Thymus (tissue), 11 donors: ENCODE results near the gene VTA1. TPM values are rescaled to one million over a fixed set of nuclear protein-coding genes. Genes with fewer than 3 reads are reported as not detected.
A peak's percentile ranks its signal among the peaks of the same experiment; 100 is the strongest.
"Not testable (repeated sequence)": the region's sequence is repeated elsewhere in the genome, so short reads cannot be mapped to it uniquely, and the experiment has no call there.

Experiments used
- DNase-seq, 9 donors: peaks; one replicate each; pipeline ENCODE4 v3.0.0-alpha.2; 2013; ENCODE audit warnings: low spot score in 9 of 9, low read depth in 6 of 9, missing footprints in 1 of 9
- H3K27ac ChIP-seq, 2 donors: one replicate each; pipeline ENCODE4 v1.5.1; 2013; ENCODE audit warnings: control low read depth in 1 of 2, low read depth in 1 of 2, low read length in 1 of 2, mild to moderate bottlenecking in 1 of 2, moderate library complexity in 1 of 2
- H3K27me3 ChIP-seq, 2 donors: one replicate each; pipeline ENCODE4 v1.5.1; 2013; ENCODE audit warnings: low read length in 1 of 2; ENCODE audit not compliant: control insufficient read depth in 2 of 2, insufficient read depth in 1 of 2
- H3K36me3 ChIP-seq, 2 donors: one replicate each; pipeline ENCODE4 v1.5.1; 2013; ENCODE audit warnings: low read length in 1 of 2, mild to moderate bottlenecking in 1 of 2, moderate library complexity in 1 of 2; ENCODE audit not compliant: control insufficient read depth in 2 of 2, insufficient read depth in 2 of 2
- H3K4me1 ChIP-seq, 2 donors: one replicate each; pipeline ENCODE4 v1.5.1; 2013; ENCODE audit warnings: low read length in 2 of 2; ENCODE audit not compliant: control insufficient read depth in 2 of 2, insufficient read depth in 2 of 2
- H3K4me3 ChIP-seq, 2 donors: one replicate each; pipeline ENCODE4 v1.5.1; 2013; ENCODE audit warnings: low read length in 2 of 2, control low read depth in 1 of 2, mild to moderate bottlenecking in 1 of 2
- H3K9me3 ChIP-seq, 2 donors: one replicate each; pipeline ENCODE4 v1.5.1; 2013; ENCODE audit warnings: low read length in 1 of 2, mild to moderate bottlenecking in 1 of 2; ENCODE audit not compliant: control insufficient read depth in 2 of 2, insufficient read depth in 1 of 2
- WGBS: extraction: QIAGEN DNeasy Blood & Tissue Kit; methylation state at CpG from one replicate; pipeline ENCODE4 v1.1.7; 2013; 5-methylcytosine and 5-hydroxymethylcytosine counted together
- polyA plus RNA-seq: library from polyadenylated mRNA; stranded (reverse); fragments of 200-250 nt; gene quantifications from one replicate; pipeline ENCODE4 v1.2.3, GENCODE V29; 2013
- total RNA-seq: library from RNA; stranded (reverse); fragments of 120-200 nt; gene quantifications from one replicate; pipeline ENCODE4 v1.2.4, GENCODE V29; 2013
- donor health status: healthy.

VTA1 gene
- total and polyA plus RNA-seq, 2 donors: 35.7 to 57.1 TPM

DNA sequence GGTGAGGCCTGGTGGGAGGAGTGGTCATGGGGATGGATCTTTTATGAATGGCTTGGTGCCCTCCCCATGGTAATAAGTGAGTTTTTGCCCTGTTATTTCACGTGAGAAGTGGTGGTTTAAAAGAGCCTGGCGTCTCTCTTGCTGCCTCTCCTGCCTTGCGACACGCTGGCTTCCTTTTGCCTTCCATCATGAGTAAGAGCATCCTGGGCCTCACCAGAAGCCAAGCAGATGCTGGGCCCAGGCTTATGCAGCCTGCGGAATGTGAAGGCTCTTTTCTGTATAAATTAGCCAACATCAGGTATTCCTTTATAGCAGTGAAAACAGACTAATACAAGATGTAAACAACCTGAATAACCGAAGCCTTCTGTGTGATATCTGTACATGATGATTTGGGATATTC, 27.6 kb downstream of the VTA1 start:
- H3K27me3 ChIP-seq: no peaks in the 10 kb centered on the region
- no peak for DNase-seq
- H3K27ac ChIP-seq: no peak overlapping the region
- no peaks in the 10 kb centered on the region for H3K9me3 ChIP-seq
- 98% methylated on average over 6 of the region's 6 CpGs for WGBS
- H3K4me3 ChIP-seq: no peak overlapping the region
- peaks cover 11 to 40% of the 10 kb centered on the region in 2 donors for H3K36me3 ChIP-seq
- no peaks in the 10 kb centered on the region for H3K4me1 ChIP-seq

DNA sequence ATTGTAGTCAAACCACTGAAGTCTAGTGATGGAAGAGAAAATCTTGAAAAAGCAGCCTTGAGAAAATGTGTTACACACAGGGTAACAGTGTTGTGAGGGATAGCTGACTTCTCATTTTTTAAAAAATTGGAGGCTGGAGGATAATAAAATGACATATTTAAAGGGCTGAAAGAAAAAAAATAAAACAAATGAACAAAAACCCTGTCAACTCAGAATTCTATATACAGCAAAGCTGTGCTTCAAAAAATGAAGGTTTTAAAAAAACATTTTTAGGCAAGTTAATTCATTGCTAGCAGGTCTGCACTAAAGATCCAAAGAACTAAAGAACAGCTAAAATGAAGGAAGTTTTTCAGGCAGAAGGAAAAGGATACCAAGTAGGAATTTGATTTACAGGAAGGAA, 31.1 kb downstream of the VTA1 start:
- no peak for DNase-seq
- Histone ChIP-seq H3K36me3 (peaks cover 7 to 24% of the 10 kb centered on the region in 2 donors), H3K27me3 (no peaks in the 10 kb centered on the region), H3K4me1 (no peaks in the 10 kb centered on the region), H3K27ac (no peak overlapping the region), H3K9me3 (no peaks in the 10 kb centered on the region), H3K4me3 (no peak overlapping the region)

DNA sequence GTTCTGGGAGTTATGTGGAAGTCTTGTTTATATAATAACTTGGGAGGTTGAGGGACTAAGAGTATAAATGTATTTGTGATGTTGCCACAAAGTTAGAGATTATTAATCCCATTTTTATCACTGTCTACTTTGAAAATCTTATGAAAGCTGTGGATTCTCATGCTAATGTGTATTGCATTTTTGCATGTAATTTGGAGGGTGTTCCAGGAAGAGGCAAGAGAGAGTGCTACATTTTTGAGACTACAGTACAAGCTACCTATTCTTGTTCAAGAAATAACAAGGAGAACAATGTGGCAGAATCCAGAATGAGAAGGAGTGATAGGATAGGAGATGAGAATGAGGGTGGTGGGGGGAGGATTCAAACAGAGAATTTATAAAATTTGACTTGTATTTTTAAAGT, 34.9 kb downstream of the VTA1 start:
- no peak overlapping the region for H3K27ac ChIP-seq
- no peaks in the 10 kb centered on the region for H3K4me1 ChIP-seq
- H3K27me3 ChIP-seq: no peaks in the 10 kb centered on the region
- no peaks in the 10 kb centered on the region for H3K9me3 ChIP-seq
- DNase-seq: no peak
- peaks cover 0 to 7% of the 10 kb centered on the region in 2 donors for H3K36me3 ChIP-seq
- no peak overlapping the region for H3K4me3 ChIP-seq

DNA sequence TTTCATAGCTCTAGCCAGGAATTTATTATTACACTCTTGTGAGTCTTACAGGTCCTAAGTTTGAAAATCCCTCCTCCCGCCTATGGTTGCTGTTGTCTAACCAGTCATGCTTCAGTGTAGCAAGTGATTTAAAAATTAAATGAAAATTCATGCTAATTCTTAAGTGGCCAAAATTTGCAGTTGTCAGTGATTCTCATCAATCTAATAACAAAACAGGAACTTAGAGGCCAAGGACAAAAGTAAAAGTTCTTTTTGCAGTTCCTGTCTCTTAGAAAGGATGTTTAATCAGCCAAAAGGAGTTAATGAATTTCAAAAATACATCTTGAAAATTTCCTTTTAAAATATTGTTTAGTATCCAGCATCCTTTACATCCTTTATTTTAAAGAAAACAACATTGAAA, 36.3 kb downstream of the VTA1 start:
- no peak overlapping the region for H3K4me3 ChIP-seq
- no peak overlapping the region for H3K27ac ChIP-seq
- H3K36me3 ChIP-seq: peaks cover 0 to 3% of the 10 kb centered on the region in 2 donors
- 99% methylated on average over 1 of the region's 1 CpG for WGBS
- H3K9me3 ChIP-seq: no peaks in the 10 kb centered on the region
- H3K27me3 ChIP-seq: no peaks in the 10 kb centered on the region
- no peaks in the 10 kb centered on the region for H3K4me1 ChIP-seq
- no peak for DNase-seq

DNA sequence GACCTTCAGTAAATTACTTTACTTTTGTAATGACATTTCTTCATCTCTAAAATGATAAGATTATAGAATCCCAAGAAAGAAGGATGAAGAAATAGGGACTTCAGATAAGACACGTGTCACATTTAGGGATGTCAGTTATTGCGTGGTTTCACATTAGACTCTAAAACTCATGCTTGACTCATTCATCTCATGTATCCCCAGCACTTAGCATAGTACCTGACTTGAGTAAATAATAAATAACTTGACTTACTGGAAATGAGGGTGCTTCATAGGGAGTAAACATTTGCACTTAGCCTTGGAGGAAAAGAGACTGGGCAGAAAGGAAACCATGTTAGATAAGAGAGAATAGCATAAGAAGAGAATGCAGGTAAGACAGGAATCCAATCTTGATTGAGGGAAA, 37.2 kb downstream of the VTA1 start:
- Histone ChIP-seq H3K9me3 (no peaks in the 10 kb centered on the region), H3K4me1 (no peaks in the 10 kb centered on the region), H3K27me3 (no peaks in the 10 kb centered on the region), H3K36me3 (peaks cover 0 to 7% of the 10 kb centered on the region in 2 donors), H3K4me3 (no peak overlapping the region), H3K27ac (no peak overlapping the region)
- WGBS: 98% methylated on average over 2 of the region's 2 CpGs
- no peak for DNase-seq

DNA sequence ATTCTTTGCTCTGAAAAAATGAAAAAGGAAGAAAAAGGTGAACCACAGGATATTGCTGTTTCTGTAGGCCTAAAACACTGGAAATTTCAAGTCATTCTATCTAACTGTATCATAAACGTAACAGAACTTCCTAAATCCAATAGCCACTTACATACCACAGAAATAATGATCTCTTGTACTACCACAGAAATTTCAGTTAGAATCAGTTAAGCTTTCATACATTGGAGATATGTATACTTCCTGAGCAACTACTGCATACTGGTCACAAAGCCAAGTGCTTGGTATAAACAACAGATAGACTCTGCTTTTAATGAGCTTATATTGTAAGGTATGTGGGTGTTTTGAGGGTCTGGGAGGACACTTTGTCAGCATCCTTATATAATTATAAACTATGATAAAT, 38.6 kb downstream of the VTA1 start:
- H3K9me3 ChIP-seq: no peaks in the 10 kb centered on the region
- 99% methylated on average over 1 of the region's 1 CpG for WGBS

DNA sequence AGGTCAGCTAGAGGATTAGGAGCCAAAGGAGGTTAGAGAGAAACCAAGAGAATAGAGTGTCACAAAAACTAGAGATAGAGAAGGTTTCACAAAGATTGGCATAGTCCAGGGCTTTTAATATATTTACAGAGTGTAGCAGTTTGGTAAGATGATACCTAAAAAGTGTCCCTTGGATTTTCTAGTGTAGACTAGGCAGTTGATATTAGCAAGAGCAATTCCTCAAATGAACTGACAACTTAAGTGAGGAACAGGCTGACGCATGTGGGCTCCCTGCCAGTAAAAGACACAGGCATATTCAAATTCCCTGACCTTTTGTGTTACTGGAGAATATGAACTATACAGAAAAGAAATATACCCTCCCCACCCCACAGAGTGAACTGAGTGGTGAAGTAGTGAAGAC, 40.1 kb downstream of the VTA1 start:
- WGBS: 97% methylated on average over 1 of the region's 1 CpG
- Histone ChIP-seq H3K4me3 (no peak overlapping the region), H3K27me3 (no peaks in the 10 kb centered on the region), H3K4me1 (no peaks in the 10 kb centered on the region), H3K27ac (no peak overlapping the region), H3K36me3 (peaks cover 0 to 7% of the 10 kb centered on the region in 2 donors), H3K9me3 (no peaks in the 10 kb centered on the region)
- peak in 1 of 9 donors; percentile 1 for DNase-seq

More for the DNA sequence above, 38.6 kb downstream of the VTA1 start:
- DNase-seq: no peak
- H3K4me3 ChIP-seq: no peak overlapping the region
- peaks cover 0 to 7% of the 10 kb centered on the region in 2 donors for H3K36me3 ChIP-seq
- H3K4me1 ChIP-seq: no peaks in the 10 kb centered on the region
- no peak overlapping the region for H3K27ac ChIP-seq
- no peaks in the 10 kb centered on the region for H3K27me3 ChIP-seq

DNA sequence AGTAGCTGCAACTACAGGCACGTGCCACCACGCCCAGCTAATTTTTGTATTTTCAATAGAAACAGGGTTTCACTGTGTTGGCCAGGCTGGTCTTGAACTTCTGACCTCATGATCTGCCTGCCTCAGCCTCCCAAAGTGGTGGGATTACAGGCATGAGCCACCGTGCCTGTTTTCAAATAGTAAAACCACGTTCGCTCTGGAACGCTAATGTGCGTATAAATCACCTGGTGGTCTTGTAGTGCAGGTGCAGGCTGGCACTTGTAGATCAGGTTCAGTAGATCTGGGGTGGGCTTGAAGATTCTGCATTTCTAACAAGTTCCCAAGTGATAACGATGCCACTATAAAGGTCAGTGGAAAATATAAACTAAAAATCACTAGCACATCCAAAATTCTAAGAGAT, 41.3 kb downstream of the VTA1 start:
- H3K4me1 ChIP-seq, H3K27ac ChIP-seq, H3K4me3 ChIP-seq, H3K9me3 ChIP-seq, H3K36me3 ChIP-seq, H3K27me3 ChIP-seq, DNase-seq: not testable (repeated sequence)
- 96% methylated on average over 8 of the region's 8 CpGs for WGBS

DNA sequence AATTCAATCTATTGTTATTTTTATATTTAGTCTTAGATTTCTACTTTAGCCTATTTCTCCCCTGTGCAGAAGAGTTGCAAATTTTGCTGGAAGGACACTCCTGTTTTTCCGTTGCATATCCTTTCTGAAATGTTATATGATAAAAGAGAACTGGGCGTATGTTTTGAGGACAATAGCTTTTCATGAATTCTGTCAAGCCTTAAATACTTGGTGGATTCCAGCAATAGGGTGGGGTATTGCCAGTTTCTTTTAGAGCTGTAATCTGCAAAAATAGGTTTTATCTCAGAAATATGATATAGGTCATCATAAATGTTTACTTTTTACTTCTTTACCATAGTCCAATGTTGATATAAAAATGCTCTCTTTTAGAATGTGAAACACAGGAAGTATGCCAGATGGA, 42.0 kb downstream of the VTA1 start:
- Histone ChIP-seq H3K4me1 (no peaks in the 10 kb centered on the region), H3K27ac (no peak overlapping the region), H3K9me3 (no peaks in the 10 kb centered on the region), H3K36me3 (peaks cover 0 to 4% of the 10 kb centered on the region in 2 donors), H3K27me3 (no peaks in the 10 kb centered on the region), H3K4me3 (no peak overlapping the region)
- no peak for DNase-seq
- WGBS: 97% methylated on average over 2 of the region's 2 CpGs

DNA sequence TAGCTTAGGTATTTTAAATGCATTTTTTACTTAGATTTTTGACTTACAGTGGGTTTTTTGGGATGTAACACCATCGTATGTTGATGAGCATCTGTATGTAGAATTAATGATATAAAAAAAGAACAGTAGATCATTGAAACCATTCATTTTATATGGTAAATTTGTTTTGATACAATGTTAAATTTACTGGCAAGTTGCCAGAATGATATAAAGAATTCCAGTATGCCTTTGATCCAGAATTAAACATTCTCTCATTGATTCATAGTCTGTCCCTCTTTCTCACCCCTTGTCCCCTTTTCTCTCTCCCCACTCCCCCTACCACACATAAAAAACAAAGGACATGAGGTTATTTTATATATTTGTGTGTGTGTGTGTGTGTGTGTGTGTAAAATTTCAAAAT, 45.3 kb downstream of the VTA1 start:
- Histone ChIP-seq H3K27me3 (no peaks in the 10 kb centered on the region), H3K27ac (no peak overlapping the region), H3K9me3 (no peaks in the 10 kb centered on the region), H3K36me3 (peaks cover 0 to 4% of the 10 kb centered on the region in 2 donors), H3K4me1 (no peaks in the 10 kb centered on the region), H3K4me3 (no peak overlapping the region)
- 99% methylated on average over 1 of the region's 1 CpG for WGBS
- no peak for DNase-seq
